HCT116 (cell line): Measurements from ENCODE around the gene TTC33. TPM values are rescaled to one million over a fixed set of nuclear protein-coding genes. Genes with fewer than 3 reads are reported as not detected.

ENCODE experiments used
- ATAC-seq: fragments of 200-7000 bp; cut with Tn5 transposase; 2 replicates; pipeline ENCODE4 v1.9.1; 2020; ENCODE audit warnings: mild to moderate bottlenecking, moderate library complexity
- BruUV-seq: library from RNA; stranded (reverse); fragments of 400-500 nt; replicated peaks from 2 replicates; lab custom pipeline; 2021; lab: Mats Ljungman, UMichigan
- CTCF ChIA-PET: fragments of 300-600 bp; sonication (Branson Sonifier 250); formaldehyde crosslinking; loops from one replicate; lab custom pipeline; 2021; ENCODE audit warnings: antibody characterized with exemption; lab: Charles Lee
- POLR2A ChIA-PET: fragments of 300-600, 350-600 bp; sonication (Branson Sonifier 250); formaldehyde crosslinking; loops from one replicate; lab custom pipeline; 2021; ENCODE audit warnings: antibody characterized with exemption; lab: Charles Lee
- RAD21 ChIA-PET, 2 experiments: fragments of 300-600 bp; sonication (Branson Sonifier 250); formaldehyde crosslinking; loops; one replicate each; lab custom pipeline; 2023; ENCODE audit warnings: low total read pairs in 2 of 2; ENCODE audit not compliant: uncharacterized antibody in 2 of 2, unreplicated experiment in 2 of 2, low non-redundant PET in 1 of 2; lab: Charles Lee
- DNase-seq: peaks from one replicate; pipeline ENCODE4 v3.0.0-alpha.2; 2010; ENCODE audit warnings: low read depth, low spot score
- H2AFZ ChIP-seq: fragments of 200-600 bp; shearing (Covaris generic), sonication (generic); 2 replicates; pipeline ENCODE4 v1.6.1; 2017; ENCODE audit warnings: low read depth, mixed run types, mixed read lengths, antibody characterized with exemption, low read length; ENCODE audit not compliant: poor library complexity, severe bottlenecking
- H3K27ac ChIP-seq: 2 replicates; pipeline ENCODE4 v1.5.1; 2012; ENCODE audit warnings: low read depth, low read length
- H3K27me3 ChIP-seq: fragments of 200-600 bp; sonication (generic); 2 replicates; pipeline ENCODE4 v1.6.1; 2016; ENCODE audit warnings: mixed run types, low read length, mixed read lengths; ENCODE audit not compliant: insufficient read depth
- H3K36me3 ChIP-seq, 2 experiments: fragments of 200-500 bp in 1 of 2; fragments of 200-600 bp in 1 of 2; sonication (Bioruptor generic) in 1 of 2; sonication (generic) in 1 of 2; 2 replicates each; pipeline versions ENCODE4 v1.5.1 to v1.6.1; 2014 to 2016; ENCODE audit warnings: low read length in 2 of 2, inconsistent platforms in 1 of 2, mixed read lengths in 1 of 2, mixed run types in 1 of 2; ENCODE audit not compliant: insufficient read depth in 2 of 2, control insufficient read depth in 1 of 2
- H3K4me1 ChIP-seq, 2 experiments: fragments of 200-600 bp in 1 of 2; sonication (generic) in 1 of 2; 2 replicates each; pipeline versions ENCODE4 v1.5.1 to v1.6.1; 2012 to 2017; ENCODE audit warnings: low read length in 2 of 2, inconsistent platforms in 1 of 2, mild to moderate bottlenecking in 1 of 2, mixed read lengths in 1 of 2, mixed run types in 1 of 2, moderate library complexity in 1 of 2; ENCODE audit not compliant: insufficient read depth in 2 of 2, control insufficient read depth in 1 of 2
- H3K4me2 ChIP-seq: fragments of 200-600 bp; sonication (generic); 2 replicates; pipeline ENCODE4 v1.6.1; 2017; ENCODE audit warnings: mixed run types, low read length, mixed read lengths
- H3K4me3 ChIP-seq, 2 experiments: fragments of 200-600 bp in 1 of 2; sonication (generic) in 1 of 2; replicated peaks in 1 of 2; 2 replicates each; pipeline ENCODE4 v1.5.1; 2011 to 2016; ENCODE audit warnings: low read length in 2 of 2, control low read depth in 1 of 2, low read depth in 1 of 2, mild to moderate bottlenecking in 1 of 2, mixed read lengths in 1 of 2, mixed run types in 1 of 2
- H3K79me2 ChIP-seq: fragments of 200-600 bp; sonication (generic); 2 replicates; pipeline ENCODE4 v1.6.1; 2017; ENCODE audit warnings: mild to moderate bottlenecking, mixed run types, low read length, moderate library complexity, mixed read lengths; ENCODE audit not compliant: insufficient read depth
- H3K9ac ChIP-seq: fragments of 200-600 bp; sonication (generic); 2 replicates; pipeline ENCODE4 v1.6.1; 2016; ENCODE audit warnings: low read length, mixed read lengths
- H3K9me2 ChIP-seq: fragments of 200-600 bp; sonication (generic), shearing (Covaris generic); 2 replicates; pipeline ENCODE4 v1.6.1; 2017; ENCODE audit warnings: mixed run types, mild to moderate bottlenecking, moderate library complexity; ENCODE audit not compliant: insufficient read depth
- H3K9me3 ChIP-seq, 2 experiments: fragments of 200-500 bp in 1 of 2; fragments of 200-600 bp in 1 of 2; sonication (Bioruptor generic) in 1 of 2; sonication (generic) in 1 of 2; 2 replicates each; pipeline ENCODE4 v1.6.1; 2014 to 2017; ENCODE audit warnings: low read length in 2 of 2, mixed read lengths in 2 of 2, inconsistent platforms in 1 of 2, low read depth in 1 of 2, mild to moderate bottlenecking in 1 of 2, mixed run types in 1 of 2, moderate library complexity in 1 of 2; ENCODE audit not compliant: control insufficient read depth in 1 of 2, insufficient read depth in 1 of 2
- H4K20me1 ChIP-seq: fragments of 200-600 bp; sonication (generic), shearing (Covaris generic); 2 replicates; pipeline ENCODE4 v1.6.1; 2017; ENCODE audit warnings: mixed run types, mild to moderate bottlenecking, moderate library complexity; ENCODE audit not compliant: insufficient read depth
- CBX3 ChIP-seq: IDR thresholded peaks from 2 replicates; pipeline ENCODE4 v1.6.1; 2012; ENCODE audit warnings: low read depth
- POLR2AphosphoS5 ChIP-seq: IDR thresholded peaks from 2 replicates; pipeline ENCODE4 v1.6.1; 2011; ENCODE audit warnings: mild to moderate bottlenecking, low read depth, low read length, moderate library complexity
- SIN3A ChIP-seq: IDR thresholded peaks from 2 replicates; pipeline ENCODE4 v1.6.1; 2012; ENCODE audit warnings: low read depth
- SP1 ChIP-seq: IDR thresholded peaks from 2 replicates; pipeline ENCODE4 v1.6.1; 2012; ENCODE audit warnings: low read depth
- ZNF274 ChIP-seq: fragments of 200-500 bp; sonication (Bioruptor generic); IDR thresholded peaks from 2 replicates; pipeline ENCODE4 v1.6.1; 2014; ENCODE audit warnings: mild to moderate bottlenecking, low read depth, low read length, inconsistent platforms
- intact Hi-C: fragments of 100-400 bp; cut with micrococcal nuclease; formaldehyde crosslinking; loops from 2 replicates; pipeline ENCODE4 v1.10.0; 2022
- total RNA-seq: library from RNA; stranded (reverse); gene quantifications from one replicate; pipeline ENCODE4 v1.2.1, GENCODE V29; 2021; ENCODE audit not compliant: unreplicated experiment
- TF ChIP-seq, protein P1 (sequence below), 3 experiments: fragments of 200-600 bp in 1 of 3; sonication (generic) in 1 of 3; IDR thresholded peaks in 2 of 3; conservative IDR thresholded peaks in 1 of 3; 2 replicates each; pipeline ENCODE4 v1.5.1; 2012 to 2017; ENCODE audit warnings: low read depth in 2 of 3, low read length in 2 of 3, antibody characterized with exemption in 1 of 3, borderline replicate concordance in 1 of 3, control low read depth in 1 of 3, mild to moderate bottlenecking in 1 of 3, mixed read lengths in 1 of 3, mixed run types in 1 of 3, moderate library complexity in 1 of 3; ENCODE audit not compliant: insufficient read depth in 1 of 3
- TF ChIP-seq, protein P2 (sequence below): IDR thresholded peaks from 2 replicates; pipeline ENCODE4 v1.6.1; 2012

The TTC33 gene
- total RNA-seq, 1 experiment from 2014 or later = 14.5 TPM

DNA sequence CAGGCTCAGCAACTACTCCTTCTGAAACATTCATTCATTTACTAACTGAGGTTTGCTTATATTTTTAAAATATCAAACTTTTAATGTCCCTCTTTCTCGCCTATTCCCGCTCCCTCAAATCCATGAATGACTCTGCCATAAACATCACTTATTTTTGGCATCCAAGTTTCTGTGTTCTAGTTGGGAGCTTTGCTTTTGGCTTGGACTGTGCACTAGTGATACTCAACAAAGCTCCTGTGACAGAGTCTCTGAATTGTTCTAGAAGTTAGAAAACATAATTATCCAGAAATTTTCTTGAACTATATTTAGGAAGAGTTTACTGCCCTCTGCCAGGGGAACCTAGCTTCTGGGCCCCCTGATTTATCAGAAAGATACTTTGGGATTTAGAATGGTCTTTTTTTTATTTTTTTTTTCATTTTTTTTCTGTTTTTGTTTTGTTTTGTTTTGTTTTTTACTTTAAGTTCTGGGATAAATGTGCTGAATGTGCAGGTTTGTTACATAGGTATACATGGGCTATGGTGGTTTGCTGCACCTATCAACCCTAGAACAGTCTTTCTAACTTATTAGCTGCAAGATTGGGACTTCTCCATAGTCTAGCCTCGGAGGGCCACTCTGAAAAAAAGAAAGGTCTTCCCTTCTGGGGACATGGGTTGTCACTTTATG lies 140.7 kb downstream of the TTC33 start:
- H2AFZ ChIP-seq = no peak overlapping the region
- ChIA-PET CTCF (no interaction called here), RAD21 (no interaction called here), POLR2A (no interaction called here)
- no peaks in the 10 kb centered on the region for H3K79me2 ChIP-seq
- DNase-seq = no peak
- no peak overlapping the region for H3K27ac ChIP-seq
- H3K9ac ChIP-seq = no peak overlapping the region
- no peaks in the 10 kb centered on the region for H3K4me1 ChIP-seq
- BruUV-seq = no TSS peak
- no peaks in the 10 kb centered on the region for H3K9me3 ChIP-seq
- no peak overlapping the region for H3K4me3 ChIP-seq
- H3K9me2 ChIP-seq = no peaks in the 10 kb centered on the region
- H3K27me3 ChIP-seq = no peaks in the 10 kb centered on the region
- no peaks in the 10 kb centered on the region for H3K36me3 ChIP-seq
- ATAC-seq = no peak
- no peak overlapping the region for H3K4me2 ChIP-seq
- intact Hi-C loops = no loop called here
- TF ChIP-seq POLR2AphosphoS5 = no peak
- TF ChIP-seq, protein P1, sequence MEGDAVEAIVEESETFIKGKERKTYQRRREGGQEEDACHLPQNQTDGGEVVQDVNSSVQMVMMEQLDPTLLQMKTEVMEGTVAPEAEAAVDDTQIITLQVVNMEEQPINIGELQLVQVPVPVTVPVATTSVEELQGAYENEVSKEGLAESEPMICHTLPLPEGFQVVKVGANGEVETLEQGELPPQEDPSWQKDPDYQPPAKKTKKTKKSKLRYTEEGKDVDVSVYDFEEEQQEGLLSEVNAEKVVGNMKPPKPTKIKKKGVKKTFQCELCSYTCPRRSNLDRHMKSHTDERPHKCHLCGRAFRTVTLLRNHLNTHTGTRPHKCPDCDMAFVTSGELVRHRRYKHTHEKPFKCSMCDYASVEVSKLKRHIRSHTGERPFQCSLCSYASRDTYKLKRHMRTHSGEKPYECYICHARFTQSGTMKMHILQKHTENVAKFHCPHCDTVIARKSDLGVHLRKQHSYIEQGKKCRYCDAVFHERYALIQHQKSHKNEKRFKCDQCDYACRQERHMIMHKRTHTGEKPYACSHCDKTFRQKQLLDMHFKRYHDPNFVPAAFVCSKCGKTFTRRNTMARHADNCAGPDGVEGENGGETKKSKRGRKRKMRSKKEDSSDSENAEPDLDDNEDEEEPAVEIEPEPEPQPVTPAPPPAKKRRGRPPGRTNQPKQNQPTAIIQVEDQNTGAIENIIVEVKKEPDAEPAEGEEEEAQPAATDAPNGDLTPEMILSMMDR (IDR thresholded peaks at IDR 0.05 in 2 of 3, conservative IDR thresholded peaks at IDR 0.05 in 1 of 3; ENCODE audit: borderline replicate concordance in 1 of 3, insufficient read depth in 1 of 3, low read depth in 2 of 3, low read length in 2 of 3) = no peak
- no peak for TF ChIP-seq SP1
- H4K20me1 ChIP-seq = no peaks in the 10 kb centered on the region

DNA sequence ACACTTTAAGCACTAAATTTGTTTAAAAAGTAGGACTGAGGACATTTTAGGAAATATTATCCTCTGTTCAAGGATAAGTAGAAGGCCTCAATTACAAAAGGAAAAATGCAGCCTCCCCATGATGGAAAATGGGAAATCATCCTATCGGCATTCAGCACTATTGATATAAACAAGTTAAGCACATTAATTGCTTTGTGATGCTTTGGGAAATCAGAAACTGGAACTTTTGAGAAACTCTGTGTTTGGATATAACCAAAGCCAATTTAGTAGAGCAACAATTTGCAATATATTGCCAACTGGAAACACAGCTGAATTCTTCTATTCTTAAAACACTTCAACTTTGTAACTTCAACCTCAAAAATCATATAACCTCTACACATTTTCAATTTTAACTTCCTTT lies 141.3 kb downstream of the TTC33 start:
- no peaks in the 10 kb centered on the region for H3K27me3 ChIP-seq
- no peaks in the 10 kb centered on the region for H3K9me3 ChIP-seq
- no peak overlapping the region for H3K9ac ChIP-seq
- CTCF ChIA-PET = no interaction called here
- no peak overlapping the region for H2AFZ ChIP-seq
- H3K4me2 ChIP-seq = no peak overlapping the region
- no peaks in the 10 kb centered on the region for H3K36me3 ChIP-seq
- no peak overlapping the region for H3K4me3 ChIP-seq
- no peaks in the 10 kb centered on the region for H3K4me1 ChIP-seq
- H3K27ac ChIP-seq = no peak overlapping the region
- intact Hi-C loops = no loop called here
- no peaks in the 10 kb centered on the region for H4K20me1 ChIP-seq
- no TSS peak for BruUV-seq
- ATAC-seq (no peak), DNase-seq (no peak)
- H3K9me2 ChIP-seq = no peaks in the 10 kb centered on the region
- RAD21 ChIA-PET = no interaction called here
- TF ChIP-seq SP1 = no peak
- TF ChIP-seq, protein P2, sequence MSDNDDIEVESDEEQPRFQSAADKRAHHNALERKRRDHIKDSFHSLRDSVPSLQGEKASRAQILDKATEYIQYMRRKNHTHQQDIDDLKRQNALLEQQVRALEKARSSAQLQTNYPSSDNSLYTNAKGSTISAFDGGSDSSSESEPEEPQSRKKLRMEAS = no peak
- no peak for TF ChIP-seq ZNF274
- TF ChIP-seq SIN3A = no peak
- no peak for TF ChIP-seq CBX3
- TF ChIP-seq, all 23 proteins: peak for 0
- H3K79me2 ChIP-seq = no peaks in the 10 kb centered on the region
- POLR2A ChIA-PET = no interaction called here
